KOPT-K1 (cell line): ENCODE results near the gene TSPAN7.
A peak's percentile ranks its signal among the peaks of the same experiment; 100 is the strongest.

Experiments
- H3K27ac ChIP-seq: fragments of 200-600 bp; sonication (generic); 2 replicates; pipeline ENCODE4 v1.5.1; 2016; ENCODE audit warnings: antibody characterized with exemption, mild to moderate bottlenecking, low read depth, low read length; ENCODE audit not compliant: poor library complexity, severe bottlenecking
- H3K36me3 ChIP-seq: fragments of 200-600 bp; sonication (generic); 2 replicates; pipeline ENCODE4 v1.5.1; 2017; ENCODE audit warnings: antibody characterized with exemption, mild to moderate bottlenecking, low read length, moderate library complexity; ENCODE audit not compliant: insufficient read depth
- H3K9me3 ChIP-seq: fragments of 200-600 bp; sonication (generic); 2 replicates; pipeline ENCODE4 v1.5.1; 2017; ENCODE audit warnings: antibody characterized with exemption, low read length, mild to moderate bottlenecking; ENCODE audit not compliant: insufficient read depth, poor library complexity, severe bottlenecking

The TSPAN7 gene

GRCh38 chrX:38561126-38561868 lies at the start of gene TSPAN7:
Gene TSPAN7, plus strand, starts transcription at chrX:38561542. Its CDS starts 5 bp downstream, at chrX:38561547.
- H3K27ac ChIP-seq = peak within 1 kb of the TSS; percentile 89
- no peaks in the 10 kb centered on the region for H3K9me3 ChIP-seq
- peaks cover 8% of the 10 kb centered on the region; the same call in 1 of the 2 replicates for H3K36me3 ChIP-seq

- no peaks in the 10 kb centered on the region for H3K36me3 ChIP-seq
- H3K27ac ChIP-seq = no peak overlapping the region
- no peaks in the 10 kb centered on the region for H3K9me3 ChIP-seq
Observed at GRCh38 chrX:38513112-38513742, 48.1 kb upstream of the TSPAN7 start.

GRCh38 chrX:38514016-38514854 lies 47.1 kb upstream of the TSPAN7 start:
- Histone ChIP-seq H3K27ac (no peak overlapping the region), H3K36me3 (no peaks in the 10 kb centered on the region), H3K9me3 (no peaks in the 10 kb centered on the region)

GRCh38 chrX:38515291-38515690 lies 46.1 kb upstream of the TSPAN7 start:
- Histone ChIP-seq H3K36me3 (no peaks in the 10 kb centered on the region), H3K27ac (no peak overlapping the region), H3K9me3 (no peaks in the 10 kb centered on the region)

GRCh38 chrX:38516196-38516774 lies 45.1 kb upstream of the TSPAN7 start:
- H3K36me3 ChIP-seq = no peaks in the 10 kb centered on the region
- no peaks in the 10 kb centered on the region for H3K9me3 ChIP-seq
- no peak overlapping the region for H3K27ac ChIP-seq

- no peak overlapping the region for H3K27ac ChIP-seq
- no peaks in the 10 kb centered on the region for H3K36me3 ChIP-seq
- H3K9me3 ChIP-seq = no peaks in the 10 kb centered on the region
Observed at GRCh38 chrX:38519651-38520050, 41.7 kb upstream of the TSPAN7 start.

GRCh38 chrX:38538134-38538533 lies 23.2 kb upstream of the TSPAN7 start:
- H3K36me3 ChIP-seq = no peaks in the 10 kb centered on the region
- H3K9me3 ChIP-seq = no peaks in the 10 kb centered on the region
- H3K27ac ChIP-seq = no peak overlapping the region

- H3K9me3 ChIP-seq = no peaks in the 10 kb centered on the region
- H3K36me3 ChIP-seq = no peaks in the 10 kb centered on the region
- no peak overlapping the region for H3K27ac ChIP-seq
Observed at GRCh38 chrX:38539748-38540147, 21.6 kb upstream of the TSPAN7 start.

- H3K36me3 ChIP-seq = no peaks in the 10 kb centered on the region
- no peak overlapping the region for H3K27ac ChIP-seq
- no peaks in the 10 kb centered on the region for H3K9me3 ChIP-seq
Observed at GRCh38 chrX:38548508-38548907, 12.8 kb upstream of the TSPAN7 start.

- Histone ChIP-seq H3K27ac (no peak overlapping the region), H3K9me3 (no peaks in the 10 kb centered on the region), H3K36me3 (no peaks in the 10 kb centered on the region)
Observed at GRCh38 chrX:38552721-38553120, 8.6 kb upstream of the TSPAN7 start.

GRCh38 chrX:38558686-38559085 lies 2.7 kb upstream of the TSPAN7 start:
- H3K36me3 ChIP-seq = no peaks in the 10 kb centered on the region
- H3K9me3 ChIP-seq = no peaks in the 10 kb centered on the region
- H3K27ac ChIP-seq = no peak overlapping the region

GRCh38 chrX:38560776-38561125 lies 591 bp upstream of the TSPAN7 start:
- peaks cover 8% of the 10 kb centered on the region; the same call in 1 of the 2 replicates for H3K36me3 ChIP-seq
- H3K9me3 ChIP-seq = no peaks in the 10 kb centered on the region
- H3K27ac ChIP-seq = peak overlapping the region; percentile 72

- Histone ChIP-seq H3K9me3 (no peaks in the 10 kb centered on the region), H3K27ac (peak overlapping the region; percentile 89), H3K36me3 (peaks cover 8% of the 10 kb centered on the region; the same call in 1 of the 2 replicates)
Observed at GRCh38 chrX:38561951-38562719, 793 bp downstream of the TSPAN7 start.

GRCh38 chrX:38563030-38563429 lies 1.7 kb downstream of the TSPAN7 start:
- peak overlapping the region; percentile 89 for H3K27ac ChIP-seq
- H3K36me3 ChIP-seq = peaks cover 8% of the 10 kb centered on the region; the same call in 1 of the 2 replicates
- H3K9me3 ChIP-seq = no peaks in the 10 kb centered on the region
